Hippocampal formation (tissue), 2 donors: ENCODE data around the gene RUNX1.
"Not testable (repeated sequence)": the region's sequence is repeated elsewhere in the genome, so short reads cannot be mapped to it uniquely, and the experiment has no call there.

Source experiments
- DNase-seq, 2 donors: peaks; one replicate each; lab custom pipeline; 2025; lab: John Stamatoyannopoulos, UW

RUNX1 gene

GRCh38 chr21:34969423-34970166 lies 79.5 kb downstream of the RUNX1 start:
- no peak for DNase-seq

GRCh38 chr21:34968414-34969333 lies 80.4 kb downstream of the RUNX1 start:
- DNase-seq: no peak

GRCh38 chr21:34967509-34968289 lies 81.4 kb downstream of the RUNX1 start:
- no peak for DNase-seq

DNA sequence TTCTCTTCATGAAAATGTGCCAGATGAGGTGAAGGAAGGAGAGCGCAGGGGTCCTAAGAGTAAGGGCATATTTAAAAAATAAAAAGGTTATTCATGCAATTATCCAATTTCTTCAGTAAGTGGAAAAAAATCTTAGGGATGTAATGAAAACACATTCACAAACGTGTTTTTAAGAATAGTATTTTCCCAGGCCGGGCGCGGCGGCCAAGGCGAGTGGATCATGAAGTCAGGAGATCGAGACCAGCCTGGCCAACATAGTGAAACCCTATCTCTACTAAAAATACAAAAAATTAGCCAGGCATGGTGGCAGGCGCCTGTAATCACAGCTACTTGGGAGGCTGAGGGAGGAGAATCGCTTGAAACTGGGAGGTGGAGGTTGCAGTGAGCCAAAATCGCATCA lies 82.2 kb downstream of the RUNX1 start:
- not testable (repeated sequence) for DNase-seq

GRCh38 chr21:34965200-34966174 lies 83.6 kb downstream of the RUNX1 start:
- no peak for DNase-seq

DNA sequence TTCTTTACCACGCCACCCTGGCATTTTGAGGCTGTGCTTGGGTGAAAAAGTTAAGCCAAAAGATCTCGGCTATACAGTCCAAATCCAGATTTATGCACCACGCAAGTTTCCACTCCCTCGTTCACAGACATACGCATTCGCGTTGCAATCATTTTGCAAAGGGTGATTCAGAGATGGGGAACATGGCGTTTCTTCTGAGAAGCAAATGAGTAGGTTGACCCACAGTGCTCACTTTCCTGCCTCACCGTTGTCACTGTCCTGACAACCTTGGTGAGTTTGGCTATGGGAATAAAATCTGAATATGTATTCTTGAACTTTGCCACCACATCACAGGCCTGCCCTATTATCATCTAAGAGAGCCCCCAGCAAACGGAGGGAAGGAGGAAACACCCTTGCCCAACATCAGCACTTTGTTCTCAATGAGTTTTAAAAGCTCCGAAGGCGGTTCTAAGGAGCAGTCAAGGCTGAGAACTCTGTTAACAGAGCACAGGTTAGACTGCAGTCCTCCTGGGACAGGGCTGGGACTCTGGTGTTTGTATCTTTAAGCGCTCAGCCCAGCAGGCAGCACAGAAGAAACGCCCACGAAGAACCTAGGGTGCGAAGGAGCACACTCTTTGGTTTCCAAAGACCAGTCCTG lies 86.4 kb downstream of the RUNX1 start:
- DNase-seq: no peak

DNA sequence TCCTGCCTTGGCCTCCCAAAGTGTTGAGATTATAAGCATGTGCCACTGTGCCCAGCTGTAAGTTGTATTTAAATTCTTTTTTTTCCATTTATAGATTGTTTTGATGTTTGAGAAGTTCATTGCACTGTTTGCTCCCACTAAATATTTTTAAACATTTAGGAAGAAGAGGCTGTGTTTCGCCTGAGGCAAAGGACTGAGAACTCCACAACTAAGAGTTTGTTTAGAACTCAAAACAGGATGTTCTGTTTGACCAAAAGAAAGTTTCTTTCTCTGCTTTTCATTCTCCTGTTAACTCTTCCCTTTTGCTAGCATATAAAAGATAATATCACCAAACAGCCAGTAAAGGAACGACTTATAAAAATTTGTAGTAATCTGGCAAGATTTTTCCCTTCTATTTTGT lies 87.0 kb downstream of the RUNX1 start:
- DNase-seq: no peak

DNA sequence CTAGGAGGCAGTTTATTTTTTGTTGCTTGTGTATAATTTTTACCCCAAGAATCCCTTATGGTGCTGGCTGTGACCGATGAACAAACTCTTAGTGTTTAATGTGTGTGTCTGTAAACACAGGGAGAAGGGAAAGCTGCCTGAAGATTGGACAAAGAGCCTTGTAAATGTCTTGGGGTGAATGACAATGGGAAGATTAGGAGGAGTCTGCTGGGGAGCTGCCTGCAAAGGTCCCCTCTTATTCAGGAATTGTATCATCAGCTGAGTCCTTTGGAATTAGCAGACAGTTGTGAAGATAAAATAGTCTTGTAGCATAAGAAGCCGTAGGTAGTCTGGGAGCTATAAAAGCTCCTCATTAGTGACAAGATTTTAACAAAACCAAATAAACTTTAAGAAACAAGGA lies 88.4 kb downstream of the RUNX1 start:
- no peak for DNase-seq

- no peak for DNase-seq
Observed at GRCh38 chr21:34959607-34960006, 89.5 kb downstream of the RUNX1 start.

GRCh38 chr21:34958040-34958439 lies 91.1 kb downstream of the RUNX1 start:
- DNase-seq: no peak

DNA sequence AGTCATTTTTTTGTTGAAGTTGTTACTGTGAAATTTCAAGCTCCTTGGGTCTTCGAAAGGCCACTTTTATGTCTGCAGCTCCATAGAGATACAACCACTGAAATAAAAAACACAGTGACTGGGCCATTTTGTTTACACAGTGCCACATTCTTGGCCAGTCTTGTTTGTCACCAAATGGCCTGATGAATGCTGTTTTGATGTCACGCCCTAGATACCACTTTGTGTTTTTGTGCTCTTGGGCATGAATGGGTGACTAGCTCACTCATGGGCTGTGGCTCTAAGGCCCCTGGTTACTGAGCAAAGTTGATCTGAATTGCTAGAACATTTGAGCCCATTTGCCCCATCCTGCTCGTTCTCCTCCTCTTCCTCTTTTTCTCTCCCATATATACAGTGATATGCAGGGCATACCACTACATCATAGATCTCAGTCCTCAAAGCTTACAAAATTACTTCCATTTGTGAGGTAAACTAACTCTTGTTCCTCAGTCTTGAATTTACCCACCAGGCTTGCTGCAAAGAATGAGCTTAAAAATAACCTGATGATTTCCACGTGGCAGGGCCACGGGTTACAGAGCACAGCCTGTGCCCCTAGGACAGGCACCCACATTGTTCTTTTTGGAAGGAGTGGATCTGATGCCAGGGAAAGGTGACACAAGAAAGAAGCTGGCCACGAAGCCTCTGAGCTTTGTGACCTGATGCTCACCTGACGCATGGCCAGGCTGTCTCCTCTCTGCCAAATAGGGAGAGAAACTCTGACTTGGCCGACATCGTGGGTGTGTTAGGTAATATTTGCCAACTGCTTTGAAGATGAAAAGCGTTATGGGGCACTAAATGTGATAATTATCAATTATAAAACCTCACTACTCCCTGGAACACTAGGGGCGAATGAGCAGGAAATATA lies 92.4 kb downstream of the RUNX1 start:
- DNase-seq: no peak

- DNase-seq: no peak
Observed at GRCh38 chr21:34953950-34954349, 95.2 kb downstream of the RUNX1 start.

DNA sequence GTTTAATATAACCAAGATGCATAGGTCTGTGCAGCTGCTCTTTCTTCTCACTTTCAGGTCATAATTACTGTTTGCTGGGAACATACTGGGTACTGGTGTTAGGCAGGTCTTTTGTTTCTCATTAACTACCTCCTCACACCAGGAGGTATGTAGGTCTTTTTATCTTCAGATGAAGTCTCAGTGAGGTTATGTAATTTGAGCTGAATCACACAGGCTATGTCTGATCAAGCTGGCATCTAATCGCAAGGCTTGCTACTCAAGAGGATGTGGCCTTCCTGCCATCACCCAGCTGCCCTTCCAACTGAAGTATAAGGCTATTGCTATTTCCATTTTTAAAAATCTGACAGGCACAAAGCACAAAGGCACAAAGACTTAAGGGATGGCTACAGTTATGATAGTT lies 96.4 kb downstream of the RUNX1 start:
- no peak for DNase-seq

- not testable (repeated sequence) for DNase-seq
Observed at GRCh38 chr21:34951868-34952267, 97.2 kb downstream of the RUNX1 start.

- no peak for DNase-seq
Observed at GRCh38 chr21:34950980-34951379, 98.1 kb downstream of the RUNX1 start.

DNA sequence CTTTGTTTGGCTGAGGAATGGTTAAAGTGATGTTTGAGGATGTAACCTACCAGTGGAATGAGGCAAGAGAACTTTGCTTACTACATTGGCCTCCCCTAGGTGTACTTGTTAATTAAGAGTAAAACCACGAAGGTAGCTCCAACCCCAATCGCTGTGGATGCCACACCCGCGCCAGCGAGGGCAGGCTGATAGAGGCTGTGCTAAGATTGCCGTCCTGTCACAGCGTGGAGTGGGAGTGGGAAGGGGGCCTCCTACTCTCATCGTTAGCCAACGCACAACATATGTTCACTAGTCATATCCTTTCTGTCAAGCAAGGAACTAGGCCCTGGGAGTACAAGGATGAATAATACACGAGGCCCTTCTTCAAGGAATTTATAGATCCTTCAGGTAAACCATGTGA lies 99.6 kb downstream of the RUNX1 start:
- DNase-seq: no peak

- no peak for DNase-seq
Observed at GRCh38 chr21:34949030-34949429, 100.1 kb downstream of the RUNX1 start.

DNA sequence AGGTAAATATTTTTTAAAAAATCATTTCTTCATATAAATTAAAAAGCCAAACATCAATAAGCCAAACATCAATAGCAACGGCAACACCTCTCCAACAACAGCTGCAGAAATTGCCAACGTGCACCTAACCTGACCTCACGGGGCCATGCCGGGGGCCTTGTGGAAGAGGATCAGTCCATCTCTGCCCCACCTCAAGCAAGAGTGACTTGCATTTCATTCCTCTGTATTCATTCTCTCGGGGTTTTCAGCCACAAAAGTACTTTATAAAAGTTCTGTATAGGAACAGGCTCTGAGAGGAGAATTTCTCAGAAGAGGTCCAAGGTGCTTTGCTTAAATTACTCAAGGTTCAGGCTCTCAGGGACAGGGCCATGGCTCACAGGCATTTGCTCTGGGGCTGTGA lies 100.9 kb downstream of the RUNX1 start:
- no peak for DNase-seq

- no peak for DNase-seq
Observed at GRCh38 chr21:34946916-34947534, 102.1 kb downstream of the RUNX1 start.
